ENCODE measurements around the gene PRPH2.

Gene PRPH2

DNA sequence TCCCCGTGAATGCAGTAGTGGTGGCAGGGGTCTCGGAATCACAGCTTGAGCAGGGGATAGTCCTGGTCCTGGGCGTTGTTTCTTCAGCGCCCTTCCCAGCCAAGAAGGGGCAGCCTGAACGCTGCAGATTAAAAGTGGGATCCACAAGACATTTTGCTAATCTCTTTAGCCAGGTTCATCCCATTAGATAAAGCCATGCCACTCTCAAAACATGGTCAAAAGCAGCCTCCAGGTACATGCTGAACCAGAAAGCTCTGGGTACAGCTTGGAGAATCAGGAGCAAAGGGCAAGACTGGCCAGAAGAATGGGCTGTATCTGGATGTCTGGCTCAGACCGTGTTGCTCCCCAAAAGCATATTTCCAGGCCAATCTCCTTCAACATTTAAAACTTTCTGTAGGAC, at the start of gene PRPH2:
Gene PRPH2 (minus strand): TSS at position 101 of the 400 bp plus-strand sequence. CDS start 263 bp downstream, outside the sequence.
- FAIRE-seq = no peak

DNA sequence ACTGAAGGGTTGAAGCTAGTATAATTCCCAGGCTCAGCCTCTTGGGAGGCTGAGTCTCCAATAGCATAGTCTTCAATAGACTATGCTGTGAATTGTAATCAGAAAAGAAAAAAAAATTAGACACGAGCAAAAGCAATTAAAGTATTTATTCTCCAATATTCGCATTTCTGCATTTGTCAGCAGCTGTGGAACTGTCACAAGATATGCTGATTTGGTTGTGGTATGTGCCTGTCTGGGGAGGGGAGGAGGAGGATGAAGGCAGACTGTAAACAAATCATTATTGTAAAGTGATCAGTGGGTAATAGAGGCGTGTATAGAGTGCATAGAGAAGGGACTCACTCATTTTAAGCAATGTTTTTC, 49.3 kb upstream of the PRPH2 start:
- no peak for FAIRE-seq

DNA sequence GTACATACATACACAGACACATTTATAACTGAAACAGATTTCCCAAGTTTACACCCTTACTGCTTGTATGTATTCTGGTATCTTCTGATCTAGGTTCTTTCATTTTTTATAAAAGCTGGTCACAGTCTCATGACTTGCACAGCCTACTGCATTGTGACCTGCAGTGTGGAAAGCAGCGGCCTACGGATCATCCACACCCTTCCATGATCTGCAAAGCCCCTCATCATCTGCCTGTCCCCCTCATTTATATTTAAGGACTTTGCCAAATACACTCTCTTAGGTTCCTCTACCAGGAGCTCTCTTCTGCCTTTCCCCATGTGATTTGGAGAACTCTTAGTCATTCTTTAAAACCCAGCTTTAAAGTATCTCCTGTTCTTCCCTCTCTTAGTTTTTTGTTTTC, 47.4 kb upstream of the PRPH2 start:
- FAIRE-seq = no peak

DNA sequence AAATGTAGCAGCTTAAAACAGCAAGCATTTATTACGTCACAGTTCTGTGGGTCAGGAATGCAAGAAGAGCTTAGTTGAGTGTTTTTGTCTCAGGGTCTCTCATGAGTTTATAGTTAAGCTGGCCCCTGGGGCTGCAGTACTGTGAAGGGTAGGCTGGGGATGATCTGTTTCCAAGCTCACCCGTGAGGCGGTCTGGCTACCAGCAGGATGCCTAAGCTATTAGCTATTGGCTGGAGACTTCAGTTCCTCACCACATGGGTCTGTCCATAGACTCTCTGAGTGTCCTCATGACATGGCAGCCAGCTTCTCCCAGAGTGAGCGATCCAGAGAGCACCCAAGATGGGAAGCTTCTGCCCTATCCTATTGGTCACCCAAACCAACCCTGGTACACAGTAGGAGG, 46.7 kb upstream of the PRPH2 start:
- no peak for FAIRE-seq

DNA sequence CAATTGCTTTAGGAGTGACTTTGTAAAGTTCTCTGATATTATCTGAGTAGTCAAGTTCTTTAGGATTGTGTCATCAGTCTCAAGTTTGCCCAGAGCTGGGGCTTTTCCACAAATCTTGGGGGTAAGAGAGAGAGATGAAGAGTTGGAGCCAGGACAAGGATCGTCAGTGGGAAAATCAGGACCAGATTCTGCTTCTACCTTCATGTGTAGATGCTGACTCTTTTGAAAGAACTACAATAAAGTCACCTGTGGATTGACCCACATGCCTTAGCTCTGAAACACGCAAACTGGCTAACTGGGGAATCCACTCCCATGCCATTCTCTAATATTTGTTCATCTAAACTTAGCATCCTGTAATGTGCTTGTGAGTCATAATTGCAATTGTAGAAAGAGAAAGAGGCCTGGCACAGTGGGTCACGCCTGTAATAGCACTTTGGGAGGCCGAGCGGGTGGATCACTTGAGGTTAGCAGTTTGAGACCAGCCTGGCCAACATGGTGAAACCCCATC, 43.8 kb upstream of the PRPH2 start:
- FAIRE-seq = no peak

DNA sequence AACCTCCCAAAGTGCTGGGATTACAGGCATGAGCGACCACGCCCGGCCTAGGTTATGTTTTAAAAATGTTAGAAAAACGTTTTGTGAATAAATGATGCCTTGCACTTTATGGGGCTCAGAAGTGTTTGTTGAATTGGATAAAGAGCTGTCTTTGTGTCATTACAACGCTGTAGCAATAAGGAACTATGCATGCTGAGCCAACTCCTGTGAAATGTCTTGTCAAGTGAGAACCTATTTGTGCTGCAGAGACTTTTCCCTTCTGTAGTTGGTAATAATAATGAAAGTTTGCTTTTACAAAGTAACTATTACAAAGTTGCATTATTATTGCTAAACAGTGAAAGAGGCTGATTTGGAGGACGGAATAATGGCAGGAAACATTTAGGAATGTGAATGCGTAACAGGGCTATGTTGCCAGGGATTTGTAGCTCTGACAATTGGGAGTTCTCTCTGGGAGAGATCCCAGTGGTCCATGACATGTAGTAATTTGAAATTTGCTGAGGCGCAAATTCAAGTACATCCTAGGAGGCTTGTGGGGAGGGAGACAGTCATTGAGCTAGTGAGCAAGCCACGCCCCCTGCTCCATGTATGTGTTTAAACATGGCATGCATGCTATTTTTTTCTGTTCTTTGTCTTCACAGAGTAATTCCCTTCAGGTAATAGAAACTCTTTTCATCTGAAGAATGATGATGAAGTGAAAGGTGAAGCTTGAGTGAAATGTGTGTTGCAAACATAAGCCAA, 42.7 kb upstream of the PRPH2 start:
- FAIRE-seq = no peak

- no peak for FAIRE-seq
Measured at GRCh38 chr6:42762950-42763349, 40.6 kb upstream of the PRPH2 start.

GRCh38 chr6:42762426-42762859, 40.0 kb upstream of the PRPH2 start:
- no peak for FAIRE-seq

DNA sequence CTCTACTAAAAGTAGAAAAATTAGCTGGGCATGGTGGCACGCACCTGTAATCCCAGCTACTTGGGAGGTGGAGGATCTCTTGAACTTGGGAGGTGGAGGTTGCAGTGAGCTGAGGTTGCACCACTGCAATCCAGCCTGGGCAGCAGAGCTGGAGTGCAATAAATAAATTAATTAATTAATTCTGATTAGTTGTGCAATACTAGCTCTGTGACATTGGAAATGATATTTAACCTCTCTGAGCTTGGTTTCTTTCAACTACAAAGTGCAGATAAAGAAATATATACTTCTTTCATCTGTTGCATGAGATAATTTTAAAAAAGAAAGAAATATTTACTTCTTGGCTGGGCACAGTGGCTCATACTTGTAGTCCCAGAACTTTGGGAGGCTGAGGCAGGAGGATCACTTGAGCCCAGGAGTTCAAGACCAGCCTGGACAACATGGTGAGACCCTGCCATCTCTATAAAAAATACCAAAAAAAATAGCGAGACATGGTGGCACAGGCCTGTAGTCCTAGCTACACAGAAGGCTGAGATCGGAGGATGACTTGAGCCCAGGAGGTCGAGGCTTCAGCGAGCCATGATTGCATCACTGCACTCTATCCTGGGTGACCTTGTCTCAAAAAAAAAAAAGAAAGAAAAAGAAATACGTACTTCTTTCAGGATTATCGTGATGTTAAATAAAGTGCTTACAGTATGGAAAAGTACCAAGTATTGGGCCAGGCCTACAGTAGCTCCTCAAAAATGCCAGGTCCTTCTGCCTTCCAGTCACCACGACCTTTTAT, 39.1 kb upstream of the PRPH2 start:
- FAIRE-seq = no peak

GRCh38 chr6:42758756-42759430, 36.5 kb upstream of the PRPH2 start:
- FAIRE-seq = no peak

DNA sequence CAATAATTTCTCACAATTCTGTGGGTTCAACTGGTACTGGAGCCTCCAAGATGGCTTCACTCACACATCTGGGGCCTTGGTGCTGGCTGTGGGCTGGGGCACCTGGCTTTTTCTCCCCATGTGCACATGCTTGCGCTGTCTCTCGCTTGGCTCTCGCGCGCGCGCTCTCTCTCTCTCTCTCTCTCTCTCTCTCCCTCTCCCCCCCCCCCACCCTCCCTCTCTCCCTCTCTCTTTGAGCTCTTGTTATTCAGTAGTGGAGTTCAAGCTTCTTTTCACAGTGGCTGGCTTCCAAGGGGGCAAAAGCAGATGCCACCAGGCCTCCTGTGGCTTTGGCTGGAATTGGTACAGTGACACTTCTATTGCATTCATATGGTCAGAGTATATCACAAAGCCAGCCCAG, 34.3 kb upstream of the PRPH2 start:
- FAIRE-seq = no peak

GRCh38 chr6:42754759-42755158, 32.4 kb upstream of the PRPH2 start:
- no peak for FAIRE-seq

GRCh38 chr6:42751055-42751454, 28.7 kb upstream of the PRPH2 start:
- FAIRE-seq = no peak

DNA sequence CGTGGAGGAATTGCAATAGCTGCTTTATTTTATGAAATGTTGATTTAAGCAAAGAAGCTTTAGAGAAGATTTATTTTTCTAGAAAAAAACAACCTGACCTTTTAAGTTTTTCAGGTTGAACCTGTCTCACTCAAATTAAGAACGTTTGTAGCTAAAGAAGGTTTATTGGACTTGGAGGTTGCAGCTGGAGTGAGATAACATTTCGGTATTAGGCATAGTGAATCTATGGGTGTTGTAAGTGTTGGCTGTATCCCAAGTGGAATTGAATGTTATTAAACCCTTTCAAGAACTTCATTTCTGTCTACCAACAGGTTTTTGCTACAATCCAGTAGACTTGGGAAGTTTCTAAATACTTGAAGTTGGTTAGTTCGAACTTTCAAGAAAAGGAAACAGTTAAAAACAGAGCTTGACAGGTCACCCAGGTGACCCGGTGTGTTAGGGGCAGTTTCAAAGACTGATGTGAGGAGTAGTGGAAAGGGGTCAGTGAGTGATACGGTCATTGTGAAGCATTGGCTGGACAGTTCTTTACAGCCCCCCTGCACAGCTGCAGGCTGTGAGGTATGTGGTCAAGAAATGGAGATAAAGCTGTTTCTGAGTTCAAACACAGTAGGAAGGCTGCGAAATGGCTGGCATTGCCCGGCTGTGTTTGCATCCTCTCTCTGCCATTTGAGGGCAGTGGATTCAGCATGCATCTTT, 26.0 kb upstream of the PRPH2 start:
- no peak for FAIRE-seq

DNA sequence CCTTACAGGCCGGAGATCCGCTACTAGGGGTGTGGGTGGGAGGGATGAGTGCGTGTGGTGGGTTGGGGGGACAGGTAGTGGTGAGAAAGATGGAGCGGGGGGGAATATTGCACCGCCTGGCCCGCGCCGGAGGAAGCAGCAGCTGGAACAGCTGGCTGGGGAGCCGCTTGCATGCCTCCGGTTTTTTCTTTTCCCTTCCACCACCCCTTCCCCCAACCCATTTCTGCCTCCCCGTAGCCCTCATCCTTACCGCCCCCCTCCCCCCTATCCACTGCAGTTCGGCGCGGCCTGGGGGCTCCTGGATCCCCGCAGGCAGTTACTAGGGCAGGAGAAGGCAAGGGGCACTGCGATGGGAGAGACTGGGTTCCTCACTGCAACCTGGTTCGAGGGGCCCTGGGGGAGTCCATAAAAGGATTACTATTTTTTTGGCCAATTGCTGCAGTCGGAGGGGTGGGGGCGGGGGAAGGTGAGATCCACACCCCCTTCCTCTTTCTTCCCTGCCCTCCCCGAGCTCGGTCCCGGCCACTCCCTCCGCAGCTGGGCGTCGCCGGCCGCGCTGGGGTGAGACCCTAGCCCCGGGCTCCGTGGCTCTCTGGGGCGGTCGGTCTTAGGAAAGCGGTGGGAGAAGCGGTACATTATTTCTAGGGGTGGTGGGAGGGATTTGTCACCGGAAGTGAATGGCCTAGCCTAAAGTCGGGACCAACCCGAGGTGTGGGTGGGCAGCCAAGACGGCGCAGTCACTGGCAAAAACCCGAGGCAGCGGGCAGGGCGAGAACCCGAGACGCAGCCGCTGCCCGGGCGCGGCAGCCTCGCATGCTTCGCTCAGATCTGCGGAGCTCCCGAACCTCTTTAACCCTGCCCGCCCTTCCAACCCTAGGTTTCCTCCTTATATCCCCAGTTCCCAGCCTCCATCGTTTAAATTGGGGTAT, 24.3 kb upstream of the PRPH2 start:
- FAIRE-seq = peak; percentile 95

GRCh38 chr6:42745640-42746462, 23.5 kb upstream of the PRPH2 start, which contains the start of gene TBCC:
TBCC (minus strand) TSS chr6:42746103; CDS start chr6:42746073, 30 bp downstream.
- peak; percentile 65 for FAIRE-seq

- no peak for FAIRE-seq
Measured at GRCh38 chr6:42745083-42745639, 22.8 kb upstream of the PRPH2 start.

GRCh38 chr6:42744351-42744893, 22.0 kb upstream of the PRPH2 start:
- no peak for FAIRE-seq

- no peak for FAIRE-seq
Measured at GRCh38 chr6:42742116-42742894, 19.9 kb upstream of the PRPH2 start.
